ENCODE measurements around the gene NRSN1. TPM values are rescaled to one million over a fixed set of nuclear protein-coding genes. Genes with fewer than 3 reads are reported as not detected.

NRSN1 gene
- total and polyA plus RNA-seq, 2 of the 13 experiments (the other 11 are each of a cell fraction or from before 2014, with no cell fraction given), result not detected

DNA sequence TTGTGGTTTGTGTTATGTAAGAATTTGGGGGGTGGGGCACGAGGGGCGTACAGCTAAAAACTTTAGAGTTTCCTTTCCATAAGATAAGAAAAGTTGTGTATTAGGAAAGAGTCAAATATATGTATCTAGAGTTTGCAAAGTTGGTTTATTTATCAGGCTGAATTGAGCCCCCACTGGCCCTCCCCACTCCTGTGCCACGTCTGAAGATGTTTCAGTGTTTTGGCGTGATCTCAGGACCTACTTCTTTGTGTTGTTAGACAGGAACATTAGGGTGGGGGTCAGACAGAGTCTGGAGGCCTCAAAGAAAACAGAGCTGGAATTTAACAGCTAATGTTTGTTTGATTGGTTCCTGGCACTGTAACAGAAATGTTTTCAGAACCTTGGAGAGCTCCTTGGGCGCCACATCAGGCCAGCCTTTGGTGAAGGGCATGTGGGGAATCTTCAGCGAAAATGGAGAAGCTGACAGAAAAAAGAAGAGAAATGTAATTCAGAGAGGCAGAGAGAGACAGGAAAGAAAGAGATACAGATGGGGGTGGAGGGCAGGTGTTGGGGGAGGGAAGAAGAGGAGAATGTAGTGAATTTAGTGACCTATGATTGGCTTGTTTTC, 674 bp downstream of the NRSN1 start:
- Histone ChIP-seq H2AFZ (ENCODE audit: low read length) (no peak overlapping the region), H3K27me3 (ENCODE audit: control insufficient read depth in 1 of 2, insufficient read depth in 2 of 2, low read length in 2 of 2) (no peaks in the 10 kb centered on the region), H3K27ac (ENCODE audit: extremely low read length, insufficient read depth, low read length) (no peak overlapping the region), H3K79me2 (ENCODE audit: insufficient read depth, low read length) (no peaks in the 10 kb centered on the region), H4K20me1 (ENCODE audit: insufficient read depth, low read length) (no peaks in the 10 kb centered on the region), H3K4me2 (ENCODE audit: low read depth, low read length) (peak overlapping the region; percentile 73), H3K36me3 (replicated peaks in 1 of 2; ENCODE audit: control insufficient read depth in 1 of 2, insufficient read depth in 2 of 2, low read length in 2 of 2) (no peaks in the 10 kb centered on the region), H3K4me3 (replicated peaks in 1 of 3; ENCODE audit: insufficient read depth in 1 of 3, low read depth in 2 of 3, low read length in 3 of 3) (peak overlapping the region in 2 of 3 experiments; percentile 30 to 67; a peak in 3 of 6 replicates), H3K9me3 (ENCODE audit: low read length) (no peaks in the 10 kb centered on the region), H3K9ac (ENCODE audit: insufficient read depth, low read depth, low read length) (no peak overlapping the region), H3K4me1 (ENCODE audit: insufficient read depth, low read length) (peaks cover 22% of the 10 kb centered on the region)
- FAIRE-seq (peak; percentile 91), DNase-seq (ENCODE audit: low spot score) (peak; percentile 85), ATAC-seq (peak; percentile 88)
- ChIA-PET CTCF (ENCODE audit: low intra/inter-chr PET ratio, low total read pairs) (no interaction called here), POLR2A (interaction anchor here (0.8 to 2.0 kb wide), 3 partner anchors 19 to 23 kb away, joined by 3 to 7 read pairs (median 3); no protein-coding TSS in a partner anchor)
- intact Hi-C loops (cut with micrococcal nuclease; ENCODE audit: unreplicated experiment), result loop anchor here (1.0 to 5.0 kb wide), 2 partner anchors 22 to 81 kb away; no protein-coding TSS in a partner anchor
- in situ Hi-C loops (cut with HindIII; ENCODE audit: extremely low pct_ligation_motif_present, low pct_unique_long_range_greater_than_20kb), result no loop called here
- 1% methylated on average over 6 of the region's 6 CpGs for WGBS (ENCODE audit: low lambda C conversion rate)
- BruUV-seq (replicated peaks), result no TSS peak
- 0 out of 2 replicates have a peak, but pooled peaks have one; percentile 69 for TF ChIP-seq ZNF543 (CRISPR knock-in tag; IDR thresholded peaks at IDR 0.05)
- 0 out of 2 replicates have a peak, but pooled peaks have one; percentile 42 for TF ChIP-seq ZSCAN22 (CRISPR knock-in tag; IDR thresholded peaks at IDR 0.05)
- TF ChIP-seq ESRRA (CRISPR knock-in tag; IDR thresholded peaks at IDR 0.05; ENCODE audit: low read depth), result peak; percentile 41; the same call in 1 of the 2 replicates
- TF ChIP-seq NPAS2 (CRISPR knock-in tag; IDR thresholded peaks at IDR 0.05; ENCODE audit: borderline replicate concordance), result 0 out of 2 replicates have a peak, but pooled peaks have one; percentile 30
- TF ChIP-seq REXO4 (CRISPR knock-in tag; IDR thresholded peaks at IDR 0.05; ENCODE audit: borderline replicate concordance), result no peak
- 0 out of 2 replicates have a peak, but pooled peaks have one; percentile 75 for TF ChIP-seq RFXAP (CRISPR knock-in tag; IDR thresholded peaks at IDR 0.05; ENCODE audit: borderline replicate concordance)
- TF ChIP-seq HNRNPH1 (optimal IDR thresholded peaks at IDR 0.05; ENCODE audit: low read depth, low read length), result no peak
- TF ChIP-seq, protein P1, sequence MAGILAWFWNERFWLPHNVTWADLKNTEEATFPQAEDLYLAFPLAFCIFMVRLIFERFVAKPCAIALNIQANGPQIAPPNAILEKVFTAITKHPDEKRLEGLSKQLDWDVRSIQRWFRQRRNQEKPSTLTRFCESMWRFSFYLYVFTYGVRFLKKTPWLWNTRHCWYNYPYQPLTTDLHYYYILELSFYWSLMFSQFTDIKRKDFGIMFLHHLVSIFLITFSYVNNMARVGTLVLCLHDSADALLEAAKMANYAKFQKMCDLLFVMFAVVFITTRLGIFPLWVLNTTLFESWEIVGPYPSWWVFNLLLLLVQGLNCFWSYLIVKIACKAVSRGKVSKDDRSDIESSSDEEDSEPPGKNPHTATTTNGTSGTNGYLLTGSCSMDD (CRISPR knock-in tag; IDR thresholded peaks at IDR 0.05), result no peak
- peak; percentile 74; the same call in 1 of the 2 replicates for TF ChIP-seq MED13 (CRISPR knock-in tag; IDR thresholded peaks at IDR 0.05)
- peak; percentile 86; the same call in 1 of the 2 replicates for TF ChIP-seq SRY (CRISPR knock-in tag; IDR thresholded peaks at IDR 0.05)
- TF ChIP-seq HNF4A (CRISPR knock-in tag; IDR thresholded peaks at IDR 0.05), result no peak
- no peak for TF ChIP-seq CCAR2 (optimal IDR thresholded peaks at IDR 0.05; ENCODE audit: low read depth, low read length)
- 0 out of 2 replicates have a peak, but pooled peaks have one; percentile 11 for TF ChIP-seq ZNF121 (CRISPR knock-in tag; IDR thresholded peaks at IDR 0.05)
- TF ChIP-seq HOXA7 (CRISPR knock-in tag; IDR thresholded peaks at IDR 0.05), result peak; percentile 70; the same call in 1 of the 2 replicates
- TF ChIP-seq ZNF441 (CRISPR knock-in tag; IDR thresholded peaks at IDR 0.05; ENCODE audit: borderline replicate concordance), result peak; percentile 90; the same call in 1 of the 2 replicates
- no peak for TF ChIP-seq KLF13 (CRISPR knock-in tag; IDR thresholded peaks at IDR 0.05)
- TF ChIP-seq ZSCAN9 (CRISPR knock-in tag; IDR thresholded peaks at IDR 0.05; ENCODE audit: borderline replicate concordance), result peak; percentile 99
- no peak for TF ChIP-seq MTF2 (CRISPR knock-in tag; IDR thresholded peaks at IDR 0.05; ENCODE audit: borderline replicate concordance)
- peak; percentile 93; the same call in 1 of the 2 replicates for TF ChIP-seq MYNN (CRISPR knock-in tag; IDR thresholded peaks at IDR 0.05; ENCODE audit: low read depth)
- no peak for TF ChIP-seq NCOA5 (CRISPR knock-in tag; IDR thresholded peaks at IDR 0.05)
- TF ChIP-seq SALL2 (CRISPR knock-in tag; IDR thresholded peaks at IDR 0.05), result peak; percentile 46; the same call in 1 of the 2 replicates
- TF ChIP-seq ZNF766 (CRISPR knock-in tag; IDR thresholded peaks at IDR 0.05; ENCODE audit: borderline replicate concordance), result peak; percentile 67; the same call in 1 of the 2 replicates
- TF ChIP-seq NFYB (CRISPR knock-in tag; IDR thresholded peaks at IDR 0.05), result no peak; the same call in 1 of the 2 replicates
- no peak for TF ChIP-seq NFE2 (CRISPR knock-in tag; IDR thresholded peaks at IDR 0.05)
